ELF-1 (cell line): Measurements from ENCODE around the gene STK33.

Experiments used
- DNase-seq: peaks from one replicate; pipeline ENCODE4 v3.0.0-alpha.2; 2016; ENCODE audit warnings: low read depth, low spot score

The STK33 gene

GRCh38 chr11:8356721-8357504 is 237.1 kb downstream of the STK33 start:
- no peak for DNase-seq

GRCh38 chr11:8356216-8356615 is 237.8 kb downstream of the STK33 start:
- no peak for DNase-seq

GRCh38 chr11:8355416-8355742 is 238.6 kb downstream of the STK33 start:
- no peak for DNase-seq

- DNase-seq: peak; percentile 80
These were observed 239.2 kb downstream of the STK33 start for GRCh38 chr11:8354622-8355415.

GRCh38 chr11:8352876-8353505 is 241.0 kb downstream of the STK33 start:
- no peak for DNase-seq

GRCh38 chr11:8352103-8352875 is 241.7 kb downstream of the STK33 start:
- DNase-seq: no peak

- no peak for DNase-seq
These were observed 242.8 kb downstream of the STK33 start for GRCh38 chr11:8351223-8351622.

GRCh38 chr11:8347978-8348377 is 246.1 kb downstream of the STK33 start:
- DNase-seq: no peak

- DNase-seq: no peak
These were observed 247.8 kb downstream of the STK33 start for GRCh38 chr11:8346157-8346755.

GRCh38 chr11:8345179-8345578 is 248.8 kb downstream of the STK33 start:
- DNase-seq: no peak

GRCh38 chr11:8344346-8344745 is 249.7 kb downstream of the STK33 start:
- DNase-seq: no peak

- no peak for DNase-seq
These were observed 251.0 kb downstream of the STK33 start for GRCh38 chr11:8342821-8343681.

GRCh38 chr11:8341996-8342395 is 252.0 kb downstream of the STK33 start:
- no peak for DNase-seq
